HG03469 (cell line): ENCODE data around the gene AGFG2.
"Not testable (repeated sequence)": the region's sequence is repeated elsewhere in the genome, so short reads cannot be mapped to it uniquely, and the experiment has no call there.

ENCODE experiments used
- ATAC-seq: cut with Tn5 transposase; IDR thresholded peaks from one replicate; pipeline ENCODE4 v1.9.1; 2021; ENCODE audit warnings: mild to moderate bottlenecking, moderate library complexity, moderate number of reproducible peaks; ENCODE audit not compliant: unreplicated experiment

Gene AGFG2

DNA sequence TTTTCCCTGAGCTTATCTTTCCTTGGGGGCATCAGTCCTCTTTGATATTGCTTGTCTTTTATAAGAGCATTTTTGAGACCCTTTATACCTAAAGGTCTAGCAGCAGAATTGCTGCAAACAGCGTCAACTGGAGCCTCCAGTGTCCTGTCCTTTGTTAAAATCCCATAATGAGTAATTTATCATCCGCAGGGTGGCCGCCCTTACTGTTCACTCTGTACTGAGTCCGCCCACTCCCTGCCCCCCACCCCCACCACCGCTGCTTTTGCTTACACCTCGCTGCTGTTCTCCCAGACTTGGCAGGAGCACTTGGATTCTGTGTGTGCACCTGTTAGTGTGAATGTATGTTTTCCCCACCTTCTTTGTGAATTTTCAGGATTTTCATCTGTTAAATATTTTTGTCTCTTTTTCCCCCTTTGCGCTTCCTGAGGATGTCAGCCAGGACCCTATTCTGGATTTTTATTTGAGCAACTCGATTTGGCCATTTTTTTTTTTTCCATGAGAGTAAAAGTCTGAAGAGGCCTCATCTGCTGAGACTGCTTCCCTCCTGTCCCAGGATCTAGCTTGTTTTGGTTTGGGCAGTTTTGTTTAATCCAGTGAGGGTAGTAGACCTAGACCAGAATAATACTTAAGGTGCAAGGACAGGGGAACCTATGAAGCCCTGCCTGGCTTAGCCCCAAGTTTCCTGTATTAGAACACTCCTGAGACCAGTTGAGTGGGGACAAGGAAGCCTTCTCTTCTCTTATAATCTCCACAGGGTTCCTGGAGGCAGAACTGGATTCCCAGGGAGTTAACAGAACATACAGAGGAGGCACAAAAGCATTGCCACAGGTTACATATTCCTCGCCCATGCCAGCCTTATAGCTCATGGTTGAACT is 8.2 kb downstream of the AGFG2 start:
- no peak for ATAC-seq

DNA sequence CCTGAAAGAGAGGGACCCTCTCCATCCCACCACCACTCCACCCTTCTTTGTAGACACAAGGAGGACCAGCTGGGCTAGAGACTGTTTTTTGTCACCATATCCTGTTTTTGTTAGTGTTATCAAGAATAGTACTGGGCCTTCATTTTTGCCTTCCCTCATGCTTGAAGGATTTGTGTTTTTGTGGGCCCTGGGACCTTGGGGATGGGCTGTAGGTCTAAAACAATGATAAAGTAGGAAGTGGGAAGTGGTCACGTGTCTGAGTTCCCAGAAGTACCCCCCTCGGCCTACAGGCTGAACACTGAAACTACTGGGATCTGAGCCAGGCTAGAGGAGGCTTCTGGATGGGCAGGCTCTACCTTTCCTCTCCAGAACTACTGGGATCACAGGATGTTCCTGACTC is 8.9 kb downstream of the AGFG2 start:
- ATAC-seq, result no peak

DNA sequence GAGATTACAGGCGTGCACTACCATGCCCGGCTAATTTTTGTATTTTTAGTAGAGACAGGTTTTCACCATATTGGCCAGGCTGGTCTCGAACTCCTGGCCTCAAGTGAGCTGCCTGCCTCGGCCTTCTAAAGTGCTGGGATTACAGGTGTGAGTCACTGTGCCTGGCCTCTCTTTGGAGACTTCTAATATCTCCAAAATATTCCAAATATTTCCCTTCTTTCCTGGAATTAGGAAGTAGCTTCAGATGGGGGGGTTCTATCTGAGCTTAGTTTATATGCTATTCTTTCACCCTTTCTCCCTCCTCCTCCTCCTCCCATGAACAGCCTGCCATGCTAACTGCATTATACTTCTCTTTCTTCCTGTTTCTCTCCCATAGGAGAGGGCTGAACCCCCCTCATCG is 9.4 kb downstream of the AGFG2 start:
- not testable (repeated sequence) for ATAC-seq

DNA sequence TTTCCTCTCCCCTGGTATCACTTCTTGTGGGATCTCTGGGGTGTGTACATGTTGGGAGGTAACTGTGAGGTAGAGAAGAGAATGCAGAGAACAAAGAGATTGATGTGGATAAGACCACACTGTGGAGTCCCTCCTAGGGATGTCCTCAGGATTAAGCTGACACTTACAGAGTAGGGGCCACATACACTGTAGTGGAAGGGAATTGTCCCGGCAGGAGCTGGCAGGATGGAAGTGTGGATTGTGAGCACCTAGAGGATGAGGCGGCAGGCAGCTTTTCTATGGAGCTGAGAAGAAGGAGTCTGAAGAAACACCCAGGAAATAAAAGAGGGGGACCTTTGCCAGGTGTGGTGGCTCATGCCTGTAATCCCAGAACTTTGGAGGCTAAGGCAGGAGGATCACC is 13.5 kb downstream of the AGFG2 start:
- ATAC-seq, result no peak

GRCh38 chr7:100553032-100553431 is 14.0 kb downstream of the AGFG2 start:
- ATAC-seq, result no peak

DNA sequence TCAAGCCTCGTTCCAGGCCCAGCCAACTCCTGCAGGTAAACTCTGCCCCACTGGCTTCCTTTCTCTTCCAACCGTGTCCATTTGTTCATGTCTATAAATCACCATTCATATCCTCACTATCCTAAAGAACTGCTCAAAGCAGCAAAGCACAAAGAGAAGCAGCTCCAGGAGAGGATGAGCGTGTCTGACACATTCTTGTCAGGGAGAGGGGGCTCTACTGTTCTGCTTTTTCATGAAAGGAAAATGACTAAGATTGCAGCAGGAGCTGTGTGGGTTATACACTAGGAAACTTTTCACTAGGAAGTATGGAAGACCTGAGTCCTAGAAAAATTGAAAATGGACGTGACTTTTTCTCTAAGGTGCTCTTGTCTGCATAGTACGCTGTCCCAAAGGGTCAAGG is 16.7 kb downstream of the AGFG2 start:
- no peak for ATAC-seq

DNA sequence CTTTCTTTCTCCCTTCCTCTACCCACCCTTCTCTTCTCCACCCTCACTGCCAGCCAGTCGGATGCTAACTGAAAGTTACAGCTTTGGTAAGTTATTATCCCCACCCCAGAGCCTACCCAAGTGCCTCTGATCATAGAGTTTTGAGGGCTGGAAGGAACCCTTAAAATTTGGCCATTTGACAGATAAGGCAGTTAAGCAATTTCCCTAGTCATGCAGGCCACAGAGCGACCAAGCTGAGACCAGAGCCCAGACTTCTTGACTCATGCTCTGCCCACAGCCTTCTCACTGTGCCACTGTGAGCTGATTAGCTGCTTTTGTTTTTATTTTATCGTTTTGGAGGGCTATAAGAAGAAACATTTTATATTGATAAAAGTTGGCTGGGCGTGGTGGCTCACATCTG is 17.5 kb downstream of the AGFG2 start:
- ATAC-seq, result no peak

GRCh38 chr7:100559127-100559526 is 20.1 kb downstream of the AGFG2 start:
- no peak for ATAC-seq

DNA sequence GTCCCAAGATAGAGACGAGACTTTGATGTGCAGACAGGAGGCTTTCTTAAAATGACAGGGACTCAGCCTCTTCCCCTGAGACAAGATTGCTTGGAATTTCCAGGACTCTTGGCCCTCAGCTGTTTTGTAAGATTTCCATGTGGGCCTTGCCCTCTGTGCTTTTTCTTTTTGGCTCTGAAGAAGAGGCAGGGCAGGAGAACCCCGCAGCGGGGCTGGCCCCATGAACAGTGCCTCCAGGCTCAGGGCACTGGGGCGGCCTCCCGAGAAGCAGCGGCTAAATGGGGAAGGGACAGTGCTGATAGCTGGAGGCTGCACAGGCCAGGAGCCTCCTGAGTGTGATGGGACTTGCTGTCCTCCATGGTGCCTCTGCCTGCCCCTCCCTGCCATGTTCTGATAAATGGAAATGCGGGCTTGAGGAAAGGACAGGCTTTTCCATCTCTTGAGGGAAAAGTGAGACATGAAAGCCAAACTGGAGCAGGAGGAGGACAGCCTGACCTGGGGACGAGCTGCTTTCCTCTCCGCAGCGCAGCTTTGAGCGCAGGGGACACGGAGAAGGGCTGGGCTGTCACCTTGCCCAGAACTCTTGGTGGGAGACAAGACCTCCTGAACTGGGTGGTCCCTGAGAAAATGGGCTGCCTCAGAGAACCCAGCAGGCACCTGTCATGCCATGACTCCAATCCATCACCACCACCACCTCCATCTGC is 22.6 kb downstream of the AGFG2 start:
- ATAC-seq, result no peak

GRCh38 chr7:100562195-100563099 is 23.4 kb downstream of the AGFG2 start:
- ATAC-seq, result no peak

DNA sequence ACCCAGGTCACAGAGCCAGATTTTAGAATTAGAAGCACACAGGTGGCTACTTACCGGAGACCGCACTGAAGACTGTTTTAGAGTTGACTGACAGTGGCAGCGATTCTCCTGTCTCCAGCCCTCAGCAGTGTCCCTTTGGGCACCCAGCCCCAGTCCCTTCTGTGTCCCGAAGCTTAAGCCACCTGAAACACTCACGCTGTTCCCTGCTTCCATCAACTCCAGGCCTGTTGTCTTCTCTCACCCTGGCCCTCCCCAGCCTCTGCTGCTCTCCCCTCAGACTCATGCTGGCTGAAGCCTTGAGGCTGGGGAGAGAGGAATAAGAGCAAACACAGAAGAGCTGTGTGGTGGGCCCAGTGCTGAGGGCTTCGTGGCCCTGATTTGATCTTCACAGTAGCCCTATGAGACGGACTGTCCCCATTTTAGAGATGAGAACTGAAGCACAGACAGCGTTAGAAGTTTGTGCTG is 24.1 kb downstream of the AGFG2 start:
- no peak for ATAC-seq

DNA sequence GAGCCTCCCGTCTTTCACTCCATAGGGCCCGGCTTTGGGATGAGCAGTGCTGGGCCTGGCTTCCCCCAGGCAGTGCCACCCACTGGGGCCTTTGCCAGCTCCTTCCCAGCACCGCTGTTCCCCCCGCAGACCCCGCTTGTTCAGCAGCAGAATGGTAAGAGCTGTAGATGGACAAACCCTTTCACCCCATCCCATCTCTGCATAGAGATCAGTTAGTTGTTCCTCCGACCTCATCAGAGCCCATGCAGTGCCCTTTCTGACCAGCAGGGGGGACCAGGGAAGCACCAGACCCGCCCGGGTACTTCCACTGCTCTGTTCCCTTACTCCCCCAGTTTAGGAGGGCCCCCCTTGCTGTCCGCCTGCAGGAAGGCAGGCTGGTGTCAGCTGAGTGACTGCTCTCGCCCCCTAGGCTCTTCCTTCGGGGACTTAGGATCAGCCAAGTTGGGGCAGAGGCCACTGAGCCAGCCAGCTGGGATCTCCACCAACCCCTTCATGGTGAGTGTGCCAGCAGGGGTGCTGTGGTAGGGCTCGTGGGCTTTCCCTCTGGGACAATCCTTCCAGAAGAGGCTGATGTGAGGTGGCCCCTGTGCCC is 24.9 kb downstream of the AGFG2 start:
- no peak for ATAC-seq

DNA sequence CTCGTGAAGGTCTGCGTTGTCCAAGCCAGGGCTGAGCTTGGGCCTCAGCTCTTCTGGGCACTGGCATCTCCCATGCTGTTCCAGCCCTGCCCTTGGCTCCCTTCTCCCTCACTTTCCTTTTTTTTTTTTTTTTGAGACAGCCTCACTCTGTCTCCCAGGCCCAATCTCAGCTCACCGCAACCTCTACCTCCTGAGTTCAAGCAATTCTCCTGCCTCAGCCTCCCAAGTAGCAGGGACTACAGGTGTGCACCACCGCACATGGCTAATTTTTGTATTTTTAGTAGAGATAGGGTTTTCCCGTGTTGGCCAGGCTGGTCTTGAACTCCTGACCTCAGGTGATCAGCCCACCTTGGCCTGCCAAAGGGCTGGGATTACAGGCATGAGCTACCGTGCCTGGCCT is 25.4 kb downstream of the AGFG2 start:
- ATAC-seq, result not testable (repeated sequence)

DNA sequence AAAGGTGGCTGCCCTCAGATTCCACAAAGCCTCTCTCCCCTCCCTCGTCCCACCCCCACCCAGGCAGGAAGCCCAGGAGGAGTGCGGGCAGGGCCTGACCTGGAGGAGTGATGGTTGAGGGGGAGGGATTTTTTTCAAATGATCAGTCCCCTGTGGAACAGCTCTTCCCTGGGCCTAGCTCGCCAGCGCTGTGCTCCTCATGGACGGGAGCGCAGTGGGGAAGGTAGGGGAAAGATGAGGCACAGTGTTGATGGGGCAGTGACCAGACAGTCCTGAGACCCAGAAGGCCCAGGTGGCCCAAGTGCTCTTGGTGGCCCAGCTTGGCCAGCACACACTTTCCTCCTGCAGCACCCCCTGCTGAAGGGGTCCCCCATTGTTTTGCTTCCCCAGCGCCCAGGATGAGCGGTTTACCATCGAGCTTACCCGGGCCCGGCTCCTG is 26.1 kb downstream of the AGFG2 start:
- ATAC-seq, result no peak

DNA sequence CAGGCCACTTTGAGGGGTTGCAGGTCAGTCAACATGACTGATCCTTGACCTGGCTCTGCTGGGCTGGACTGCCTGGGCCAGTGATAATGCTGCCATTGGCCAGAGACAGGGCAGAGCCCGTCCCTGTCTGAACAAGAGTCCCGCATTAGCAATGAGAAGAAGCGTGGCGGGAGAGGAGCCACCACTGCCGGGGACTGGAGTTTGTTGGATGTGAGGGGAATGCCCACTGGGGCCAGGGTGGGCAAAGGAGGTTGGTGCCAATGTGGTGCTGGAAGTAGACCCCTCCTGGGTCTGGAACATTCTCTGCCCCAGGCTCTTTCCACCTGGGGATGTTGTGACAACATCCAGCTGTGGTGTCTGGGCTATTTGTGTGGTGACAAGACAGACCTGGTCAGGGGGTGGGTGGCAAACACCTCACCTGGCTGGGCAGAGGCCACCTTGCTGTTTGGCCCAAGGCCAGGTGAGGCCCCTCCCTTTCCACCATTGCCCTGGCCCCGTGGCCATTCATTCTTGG is 27.1 kb downstream of the AGFG2 start:
- no peak for ATAC-seq

DNA sequence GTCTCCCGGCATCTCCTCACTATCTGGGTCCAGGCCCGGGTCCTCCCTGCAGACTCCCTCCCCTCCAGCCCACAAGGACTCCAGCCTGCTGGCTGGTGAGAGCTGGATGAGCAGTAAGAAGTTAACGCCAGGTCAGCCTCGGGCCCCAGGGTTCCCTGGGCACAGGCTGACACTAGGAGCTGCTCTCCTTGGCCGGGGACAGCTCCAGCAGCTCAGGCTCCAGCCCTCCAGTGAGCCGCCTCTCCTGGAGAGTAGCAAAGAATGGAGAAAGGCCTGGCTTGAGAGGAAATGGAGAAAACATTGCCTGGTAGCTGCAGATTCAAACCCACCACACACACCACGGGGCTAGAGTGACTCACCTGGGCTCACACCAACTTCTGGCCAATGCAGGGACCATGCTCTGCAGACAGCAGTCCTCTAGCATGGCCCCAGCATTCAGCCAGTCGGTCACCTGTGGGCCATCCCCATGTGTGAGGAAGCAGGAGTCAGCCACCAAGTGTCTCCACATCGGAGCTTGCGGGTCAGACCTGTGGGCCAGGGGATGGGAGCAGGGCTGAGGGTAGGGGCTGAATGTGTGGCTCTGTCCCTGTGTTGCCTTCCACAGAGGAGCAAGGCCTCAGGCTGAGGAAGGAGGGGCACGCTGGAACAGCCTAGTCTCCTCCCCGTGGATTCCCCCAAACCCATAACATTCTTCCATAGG is 28.2 kb downstream of the AGFG2 start:
- ATAC-seq, result no peak

DNA sequence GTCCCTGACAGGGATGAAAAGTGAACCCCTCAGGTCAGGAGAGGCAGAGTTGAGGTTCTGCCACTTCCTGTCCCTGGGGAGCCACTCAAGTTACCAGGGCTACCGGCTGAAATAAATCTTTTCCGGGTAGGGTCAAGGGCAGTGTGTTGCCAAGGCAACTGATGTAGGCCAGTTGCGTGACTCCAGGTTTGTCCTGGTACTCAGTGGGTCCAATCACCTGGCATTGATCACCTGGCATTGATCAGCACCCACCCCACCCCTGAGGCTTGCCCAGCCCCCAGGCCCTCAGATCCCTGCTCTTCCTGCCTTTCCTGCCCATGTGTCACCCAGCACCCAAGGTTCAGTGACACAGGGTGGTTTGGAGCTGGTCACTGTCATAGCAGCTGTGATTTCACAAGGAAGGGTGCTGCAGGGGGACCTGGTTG is 28.8 kb downstream of the AGFG2 start:
- ATAC-seq, result no peak

DNA sequence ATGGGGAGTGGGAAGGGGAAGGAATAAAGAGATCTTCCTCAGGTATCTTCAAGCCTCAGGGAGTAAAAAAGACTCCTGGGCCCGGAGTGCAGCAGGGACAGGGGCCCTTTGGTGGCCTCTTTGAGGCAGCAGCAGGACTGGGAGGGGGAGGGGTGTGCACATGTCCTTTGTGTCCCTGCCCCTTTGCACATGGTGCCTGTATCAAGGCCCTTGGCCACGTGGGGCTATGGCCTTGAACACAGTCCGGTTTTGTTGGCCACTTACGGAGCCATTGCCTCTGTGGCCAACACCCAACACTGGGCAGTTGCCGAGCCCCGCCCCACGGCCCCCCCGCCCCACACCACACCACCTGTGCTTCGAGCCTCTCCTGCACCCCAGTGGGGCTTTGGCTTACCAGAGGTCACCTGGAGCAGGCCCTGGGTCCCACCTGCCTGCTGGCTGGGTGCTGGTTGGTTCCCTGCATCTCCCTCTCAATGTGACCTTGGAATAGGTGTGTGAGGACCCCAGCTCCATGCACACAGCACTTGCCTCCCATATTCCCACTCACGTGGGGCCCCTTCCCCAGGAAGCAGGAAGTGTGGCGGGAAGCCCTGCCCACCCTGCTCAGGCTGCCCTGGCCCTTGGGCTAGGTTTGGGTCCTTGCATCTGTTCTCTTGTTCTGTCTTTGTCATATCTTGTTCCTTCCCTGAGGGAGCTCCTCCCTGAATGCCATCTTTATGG is 29.3 kb downstream of the AGFG2 start:
- ATAC-seq, result no peak
